Left colon (tissue), 2 donors: ENCODE results near the gene GALNT9. TPM values are rescaled to one million over a fixed set of nuclear protein-coding genes. Genes with fewer than 3 reads are reported as not detected.

ENCODE experiments used
- ATAC-seq: fragments of 200-7000 bp; cut with Tn5 transposase; one replicate; pipeline ENCODE4 v1.9.1; 2020; ENCODE audit warnings: mild to moderate bottlenecking, moderate library complexity
- DNase-seq, 2 donors: peaks; one replicate each; pipeline ENCODE4 v3.0.0-alpha.2; 2020
- intact Hi-C, 2 donors: fragments of 100-400 bp; cut with DNase I in 1 of 2; cut with micrococcal nuclease in 1 of 2; formaldehyde crosslinking; loops; one replicate each; pipeline versions ENCODE4 v1.11.2 to v1.14.0; 2022; cut with DNase I, micrococcal nuclease
- total RNA-seq, 2 donors: library from RNA; stranded (reverse); fragmentation: NEBNext Ultra II Directional; extraction: Animal tissue kit (Norgen Biotek cat#: 25700); gene quantifications; one replicate each; pipeline ENCODE4 v1.2.1, GENCODE V29; 2021
- donor health status: DM: no; HTN: no; CAD: no.
- donor health status: DM: yes; HTN: yes; CAD: no.

GALNT9 gene
- total RNA-seq, 2 donors from 2014 or later = 0.39 TPM; not detected in 1

GRCh38 chr12:132163041-132163910, 166.1 kb downstream of the GALNT9 start:
- intact Hi-C loops = no loop called here
- no peak for DNase-seq
- ATAC-seq = peak; percentile 21

- intact Hi-C loops = no loop called here
- DNase-seq (no peak), ATAC-seq (no peak)
Measured at GRCh38 chr12:132162508-132163031, 166.8 kb downstream of the GALNT9 start.

DNA sequence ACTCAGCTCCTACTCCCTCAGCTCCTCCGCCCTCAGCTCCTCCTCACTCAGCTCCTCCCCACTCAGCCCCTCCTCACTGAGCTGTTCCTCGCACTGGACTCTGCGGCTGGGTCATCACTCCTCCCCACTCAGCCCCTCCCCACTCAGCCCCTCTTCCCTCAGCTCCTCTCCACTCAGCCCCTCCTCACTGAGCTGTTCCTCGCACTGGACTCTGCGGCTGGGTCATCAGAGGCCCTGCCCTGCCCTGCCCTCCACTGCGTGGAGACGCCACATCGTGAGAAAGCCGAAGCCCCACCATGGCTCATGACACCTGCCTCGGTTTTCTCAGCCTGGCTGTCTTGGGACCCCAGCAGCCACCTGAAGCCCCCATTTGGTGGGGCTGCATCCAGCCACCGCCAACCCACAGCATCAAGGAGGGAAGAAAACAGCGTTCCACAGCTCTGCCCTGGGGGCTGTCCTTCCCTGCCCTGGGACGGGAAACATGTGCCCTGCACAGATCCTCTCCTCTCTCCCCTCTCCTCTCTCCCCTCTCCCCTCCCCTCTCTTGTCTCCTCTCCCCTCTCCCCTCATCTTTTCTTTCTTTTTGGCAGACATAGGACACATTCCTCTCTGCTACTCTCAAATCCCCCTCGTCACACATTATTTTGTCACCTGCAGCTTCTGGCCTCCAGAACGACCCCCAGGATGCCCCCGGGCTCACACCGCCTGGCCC, 167.4 kb downstream of the GALNT9 start:
- no peak for ATAC-seq
- no peak for DNase-seq

DNA sequence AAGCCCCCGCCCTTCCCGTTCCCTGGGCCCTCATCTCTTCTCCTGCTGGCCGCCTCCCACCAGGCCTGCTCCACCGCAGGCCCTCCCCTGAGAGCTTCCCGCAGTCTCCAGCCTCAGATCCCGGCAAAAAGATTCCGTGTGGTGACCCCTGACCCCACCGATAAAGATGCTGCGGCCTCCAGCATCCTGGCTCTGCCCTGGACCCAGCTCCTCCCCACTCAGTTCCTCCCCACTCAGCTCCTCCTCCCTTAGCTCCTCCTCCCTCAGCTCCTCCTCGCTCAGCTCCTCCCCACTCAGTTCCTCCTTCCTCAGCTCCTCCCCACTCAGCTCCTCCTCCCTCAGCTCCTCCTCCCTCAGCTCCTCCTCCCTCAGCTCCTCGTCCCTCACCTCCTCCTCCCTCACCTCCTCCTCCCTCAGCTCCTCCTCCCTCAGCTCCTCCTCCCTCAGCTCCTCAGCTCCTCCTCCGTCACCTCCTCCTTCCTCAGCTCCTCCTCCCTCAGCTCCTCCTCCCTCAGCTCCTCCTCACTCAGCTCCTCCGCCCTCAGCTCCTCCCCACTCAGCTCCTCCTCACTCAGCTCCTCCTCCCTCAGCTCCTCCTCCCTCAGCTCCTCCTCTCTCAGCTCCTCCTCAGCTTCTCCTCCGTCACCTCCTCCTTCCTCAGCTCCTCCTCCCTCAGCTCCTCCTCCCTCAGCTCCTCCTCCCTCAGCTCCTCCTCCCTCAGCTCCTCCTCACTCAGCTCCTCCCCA, 168.2 kb downstream of the GALNT9 start:
- DNase-seq (no peak), ATAC-seq (no peak)
- intact Hi-C loops = no loop called here

More for the DNA sequence above, 167.4 kb downstream of the GALNT9 start:
- intact Hi-C loops = no loop called here

DNA sequence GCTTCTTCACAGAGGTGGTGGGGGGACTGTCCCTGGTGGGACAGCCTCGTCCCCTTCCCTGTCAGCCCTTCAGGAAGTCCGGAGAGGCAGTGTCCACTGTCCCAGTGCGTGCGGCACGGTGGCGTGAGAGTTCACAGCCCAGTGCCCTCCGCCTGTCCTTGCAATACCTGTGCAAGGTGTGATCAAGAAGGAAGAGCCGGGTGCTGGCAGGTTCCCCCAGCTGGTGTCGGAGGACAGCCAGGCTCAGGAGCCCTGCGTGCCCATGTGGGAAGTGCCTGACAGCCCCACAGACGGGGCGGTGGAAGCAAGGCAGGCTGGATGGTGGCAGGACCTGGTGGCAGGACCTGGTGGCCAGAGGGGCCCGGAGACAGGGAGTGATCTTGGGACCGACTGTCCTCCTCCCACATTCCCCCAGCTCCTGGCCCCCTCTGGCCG, 168.8 kb downstream of the GALNT9 start:
- no peak for DNase-seq
- no peak for ATAC-seq
- intact Hi-C loops = no loop called here

DNA sequence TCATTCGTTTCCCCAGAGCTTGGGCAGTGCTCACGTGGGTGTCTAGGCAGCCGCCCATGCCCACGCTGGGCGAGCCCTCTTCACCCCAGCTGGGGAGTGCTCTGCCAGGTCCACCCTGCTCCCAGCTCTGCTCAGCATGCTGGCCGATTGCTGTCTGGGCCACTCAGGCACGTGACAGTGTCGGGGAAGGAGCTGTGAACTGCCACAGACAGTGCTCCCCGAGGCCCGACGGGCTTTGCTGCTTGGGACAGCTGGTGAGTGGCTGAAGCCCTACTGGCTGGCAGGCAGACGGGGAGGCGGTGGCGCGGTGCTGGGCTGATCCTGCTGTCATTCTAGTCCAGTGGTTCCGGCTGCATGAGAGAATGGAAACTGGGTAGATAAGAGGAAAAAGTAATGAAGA, 169.4 kb downstream of the GALNT9 start:
- ATAC-seq (no peak), DNase-seq (no peak)
- intact Hi-C loops = no loop called here

DNA sequence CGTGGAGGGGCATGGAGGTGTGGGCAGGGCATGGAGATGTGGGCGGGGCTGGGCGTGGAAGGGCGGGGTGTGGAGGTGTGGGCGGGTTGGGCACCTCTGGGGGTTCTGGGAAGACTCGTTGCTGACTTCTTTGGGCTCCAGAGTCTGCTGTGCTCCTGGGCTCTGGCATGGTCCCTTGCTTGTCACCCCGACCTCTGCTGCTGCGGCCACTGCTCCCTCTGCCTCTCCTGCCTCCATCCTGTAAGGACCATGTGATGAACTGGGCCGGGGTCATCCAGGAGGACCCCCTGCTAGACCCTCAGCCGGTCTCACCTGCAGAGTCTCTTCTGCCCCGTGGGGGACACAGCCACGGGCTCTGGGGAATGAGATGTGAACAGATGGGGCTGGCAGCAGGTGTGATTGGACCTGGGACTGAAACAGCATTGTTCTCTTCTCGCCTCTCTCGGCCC, 169.8 kb downstream of the GALNT9 start:
- ATAC-seq (peak; percentile 46), DNase-seq (no peak)
- intact Hi-C loops = no loop called here

- DNase-seq (no peak), ATAC-seq (no peak)
- intact Hi-C loops = no loop called here
Measured at GRCh38 chr12:132158677-132159554, 170.5 kb downstream of the GALNT9 start.

DNA sequence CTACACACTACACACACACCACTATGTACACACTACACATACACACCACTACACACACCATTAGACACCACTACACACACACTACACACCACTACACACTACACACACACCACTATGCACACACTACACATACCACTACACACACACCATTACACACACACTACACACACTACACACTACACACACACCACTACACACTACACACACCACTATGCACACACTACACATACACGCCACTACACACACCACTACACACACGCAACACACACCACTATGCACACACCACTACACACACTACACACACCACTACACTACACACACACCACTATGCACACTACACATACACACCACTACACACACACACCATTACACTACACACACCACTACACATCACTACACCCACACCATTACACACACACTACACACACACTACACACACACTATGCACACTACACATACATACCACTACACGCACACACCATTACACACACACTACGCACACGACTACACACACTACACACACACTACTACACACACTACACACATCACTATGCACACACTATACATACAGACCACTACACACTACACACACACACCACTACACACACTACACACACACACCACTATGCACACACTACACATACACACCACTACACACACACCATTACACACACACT, 171.5 kb downstream of the GALNT9 start:
- intact Hi-C loops = no loop called here
- DNase-seq = no peak
- no peak for ATAC-seq

GRCh38 chr12:132156573-132157325, 172.6 kb downstream of the GALNT9 start:
- no peak for ATAC-seq

DNA sequence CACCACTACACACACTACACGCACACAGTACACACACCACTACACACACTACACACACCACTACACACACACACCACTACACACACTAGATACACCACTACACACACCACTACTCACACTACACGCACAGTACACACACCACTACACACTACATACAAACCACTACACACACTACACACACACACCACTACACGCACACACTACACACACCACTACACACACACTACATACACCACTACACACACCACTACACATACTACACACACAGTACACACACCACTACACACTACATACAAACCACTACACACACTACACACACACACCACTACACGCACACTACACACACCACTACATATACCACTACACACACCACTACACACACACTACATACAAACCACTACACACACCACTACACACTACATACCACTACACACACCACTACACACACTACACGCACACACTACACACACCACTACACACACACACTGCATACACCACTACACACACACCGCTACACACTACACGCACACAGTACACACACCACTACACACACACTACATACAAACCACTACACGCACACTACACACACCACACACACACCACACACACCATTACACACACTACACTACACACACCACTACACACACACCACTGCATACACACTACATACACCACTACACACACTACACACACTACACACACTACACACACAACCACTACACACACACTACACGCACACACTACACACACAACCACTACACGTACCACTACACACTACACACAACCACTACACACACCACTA, 173.4 kb downstream of the GALNT9 start:
- intact Hi-C loops = no loop called here
- ATAC-seq = no peak
- no peak for DNase-seq

More at GRCh38 chr12:132156573-132157325, 172.6 kb downstream of the GALNT9 start:
- intact Hi-C loops = no loop called here
- no peak for DNase-seq

DNA sequence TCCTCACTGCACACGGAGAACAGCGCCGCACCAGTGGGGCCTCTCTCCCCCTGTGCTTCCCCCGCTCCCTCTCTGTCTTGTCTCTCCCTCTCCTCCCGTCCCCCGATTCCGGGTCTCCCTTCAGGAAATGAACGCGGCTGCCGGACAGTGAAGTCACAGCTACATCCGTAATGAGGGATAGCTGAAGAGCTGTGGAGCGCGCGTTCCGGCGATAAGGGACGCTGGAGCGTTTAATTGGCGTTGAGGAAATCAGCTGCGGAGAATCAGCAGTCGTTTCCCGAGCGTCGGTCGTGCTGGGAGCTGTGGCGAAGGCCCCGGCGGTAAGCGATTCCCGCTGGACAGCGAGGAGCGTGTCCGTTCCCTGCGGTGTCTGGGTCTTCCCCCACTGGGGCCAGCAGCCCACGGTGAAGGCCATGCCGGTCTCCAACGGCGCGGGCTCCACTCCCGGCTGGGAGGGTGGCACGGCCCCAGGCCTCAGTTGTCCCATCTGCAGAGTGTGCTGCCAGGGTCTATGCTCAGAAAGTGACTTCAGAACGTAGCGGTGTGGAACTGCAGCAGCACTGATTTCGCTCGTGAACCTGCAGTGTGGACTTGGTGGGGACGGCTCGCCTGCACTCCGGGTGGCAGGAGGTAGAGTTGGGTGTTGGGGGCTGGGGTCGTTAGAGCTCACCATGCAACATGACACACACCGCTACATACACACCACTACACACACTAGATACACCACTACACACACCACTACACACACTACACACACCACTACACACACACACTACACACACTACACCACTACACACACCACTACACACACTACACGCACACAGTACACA, 174.2 kb downstream of the GALNT9 start:
- DNase-seq (no peak), ATAC-seq (no peak)
- intact Hi-C loops = no loop called here

- peak; percentile 37 for ATAC-seq
- no peak for DNase-seq
- intact Hi-C loops = no loop called here
Measured at GRCh38 chr12:132154341-132154761, 175.0 kb downstream of the GALNT9 start.

DNA sequence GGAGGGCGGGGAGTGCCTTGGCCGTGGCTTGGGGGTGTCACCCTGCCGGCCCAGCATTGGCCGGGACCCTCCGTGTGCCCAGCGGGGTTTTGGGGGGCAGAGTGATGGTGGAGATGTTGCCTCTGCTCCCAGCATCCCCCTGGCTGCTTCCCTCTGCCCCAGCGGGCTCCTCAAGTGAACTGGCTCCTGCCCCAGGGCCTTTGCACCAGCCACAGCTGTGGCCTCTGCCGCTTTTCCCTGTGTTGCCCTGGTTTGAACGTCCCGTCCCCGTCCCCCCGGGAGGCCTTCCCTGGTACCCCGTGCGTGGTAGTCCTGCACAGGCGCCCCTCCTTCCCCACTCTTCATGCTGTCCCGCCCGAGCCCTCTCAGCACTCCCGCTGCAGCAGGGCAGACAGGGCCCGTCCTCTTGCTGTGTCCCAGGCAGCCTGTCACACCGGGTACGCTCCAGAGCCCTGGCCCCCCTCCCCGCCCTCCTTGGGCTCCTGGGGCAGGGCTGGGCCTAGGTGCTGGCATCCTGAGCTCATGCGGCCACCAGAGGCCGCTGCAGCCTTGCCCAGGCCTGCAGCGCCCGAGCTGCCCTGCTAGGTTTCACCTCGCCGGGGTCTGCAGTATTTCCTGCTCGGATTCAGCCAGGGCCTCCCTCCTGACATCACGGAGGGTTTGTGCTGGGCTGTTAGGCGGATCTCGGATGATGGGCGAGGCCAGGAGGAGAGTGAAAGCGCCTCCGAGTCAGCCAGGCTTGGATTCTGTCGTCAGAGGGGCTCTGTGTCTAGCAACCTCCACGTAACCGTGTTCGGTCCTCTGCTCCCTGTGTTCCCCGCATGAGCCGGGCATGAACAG, 175.7 kb downstream of the GALNT9 start:
- intact Hi-C loops = no loop called here
- DNase-seq = peak in 1 of 2 donors; percentile 71
- ATAC-seq = peak; percentile 92
